ENCODE data around the gene SSU72. TPM values are rescaled to one million over a fixed set of nuclear protein-coding genes. Genes with fewer than 3 reads are reported as not detected.
A peak's percentile ranks its signal among the peaks of the same experiment; 100 is the strongest.

SSU72 gene
- total RNA-seq, 1 experiment from 2014 or later = 179 TPM

GRCh38 chr1:1602968-1603506 is 28.4 kb upstream of the SSU72 start:
- H3K4ac ChIP-seq (ENCODE audit: low read depth, low read length) = no peak overlapping the region
- no peaks in the 10 kb centered on the region for H3K9me3 Mint-ChIP-seq
- no peak overlapping the region for H2BK12ac ChIP-seq (ENCODE audit: insufficient read length, low read depth, low read length)
- no peak overlapping the region for H3K4me2 ChIP-seq (ENCODE audit: insufficient read depth, insufficient read length, low read length)
- H3K4me1 Mint-ChIP-seq = peaks cover 4 to 7% of the 10 kb centered on the region in 2 experiments; a peak in 3 of 4 replicates
- peaks cover 8% of the 10 kb centered on the region for H3K23me2 ChIP-seq (ENCODE audit: insufficient read length, low read depth, low read length, poor library complexity, severe bottlenecking)
- no peaks in the 10 kb centered on the region for H4K20me1 ChIP-seq (ENCODE audit: control insufficient read depth, insufficient read depth, insufficient read length)
- H3K27ac ChIP-seq (ENCODE audit: insufficient read length, low read depth, low read length) = no peak overlapping the region
- no peak overlapping the region; the same call in 1 of the 2 replicates for H3K14ac ChIP-seq (ENCODE audit: insufficient read depth, low read length)
- no peaks in the 10 kb centered on the region; the same call in 1 of the 2 replicates for H3K27me3 ChIP-seq (ENCODE audit: insufficient read depth, low read length)
- no peak overlapping the region for H3T11ph ChIP-seq (ENCODE audit: low read length)
- no peak overlapping the region for H4K8ac ChIP-seq (replicated peaks; ENCODE audit: insufficient read length, low read depth, low read length)
- H3K27ac Mint-ChIP-seq = peak overlapping the region in 1 of 3 experiments; percentile 32; a peak in 1 of 7 replicates
- H2BK5ac ChIP-seq (ENCODE audit: insufficient read length, low read length) = no peak overlapping the region
- H3K27me3 Mint-ChIP-seq (ENCODE audit: low read depth) = peaks cover 55% of the 10 kb centered on the region
- H3K9ac ChIP-seq (ENCODE audit: extremely low read depth, insufficient read length, low read length) = no peak overlapping the region
- H2BK20ac ChIP-seq (ENCODE audit: low read depth, low read length, poor library complexity, severe bottlenecking) = no peak overlapping the region
- no CpG with 5 or more reads among the region's 13 CpGs for WGBS (ENCODE audit: extremely low coverage, insufficient read length, low lambda C conversion rate)
- H2AFZ ChIP-seq (ENCODE audit: low read length) = no peak overlapping the region
- H3K4me1 ChIP-seq (ENCODE audit: insufficient read depth, low read length) = no peaks in the 10 kb centered on the region
- no peak overlapping the region for H2BK15ac ChIP-seq (ENCODE audit: low read depth, low read length)
- no peak overlapping the region for H3K23ac ChIP-seq (ENCODE audit: insufficient read length, low read depth, low read length)
- no peak for TF ChIP-seq CTCF (conservative IDR thresholded peaks at IDR 0.05)
- H3K9me3 ChIP-seq (ENCODE audit: control insufficient read depth, low read depth, low read length) = no peaks in the 10 kb centered on the region
- no peak overlapping the region for H4K91ac ChIP-seq (ENCODE audit: insufficient read length, low read depth, low read length)
- no peak overlapping the region for H2AK5ac ChIP-seq (ENCODE audit: insufficient read length, low read length)
- no peak overlapping the region for H3K18ac ChIP-seq (ENCODE audit: insufficient read length, low read depth, low read length)
- no peak for DNase-seq
- no peak overlapping the region for H2BK120ac ChIP-seq (ENCODE audit: low read depth, low read length, poor library complexity, severe bottlenecking)
- H3K56ac ChIP-seq (ENCODE audit: insufficient read length, low read depth, low read length) = no peak overlapping the region
- no peaks in the 10 kb centered on the region for H3K36me3 Mint-ChIP-seq (ENCODE audit: insufficient read depth in 1 of 3, low read depth in 3 of 3)
- no peaks in the 10 kb centered on the region for H3K79me2 ChIP-seq (ENCODE audit: insufficient read depth, low read length)
- H3K4me3 Mint-ChIP-seq = no peak overlapping the region
- H3K79me1 ChIP-seq (ENCODE audit: insufficient read depth, low read depth, low read length, poor library complexity, severe bottlenecking) = no peaks in the 10 kb centered on the region
- H4K5ac ChIP-seq (ENCODE audit: insufficient read length, low read depth, low read length) = no peak overlapping the region
